GM12892 (cell line): Measurements from ENCODE around the gene DLG1.

Experiments
- POLR2A ChIP-seq: IDR thresholded peaks from 2 replicates; pipeline ENCODE4 v1.6.1; 2011; ENCODE audit warnings: low read depth, low read length, control low read depth
- POLR2AphosphoS5 ChIP-seq: IDR thresholded peaks from 2 replicates; pipeline ENCODE4 v1.6.1; 2011; ENCODE audit warnings: low read depth, low read length, control low read depth
- TAF1 ChIP-seq: IDR thresholded peaks from 2 replicates; pipeline ENCODE4 v1.6.1; 2011; ENCODE audit warnings: low read depth, mild to moderate bottlenecking, control low read depth, low read length, borderline replicate concordance

DNA sequence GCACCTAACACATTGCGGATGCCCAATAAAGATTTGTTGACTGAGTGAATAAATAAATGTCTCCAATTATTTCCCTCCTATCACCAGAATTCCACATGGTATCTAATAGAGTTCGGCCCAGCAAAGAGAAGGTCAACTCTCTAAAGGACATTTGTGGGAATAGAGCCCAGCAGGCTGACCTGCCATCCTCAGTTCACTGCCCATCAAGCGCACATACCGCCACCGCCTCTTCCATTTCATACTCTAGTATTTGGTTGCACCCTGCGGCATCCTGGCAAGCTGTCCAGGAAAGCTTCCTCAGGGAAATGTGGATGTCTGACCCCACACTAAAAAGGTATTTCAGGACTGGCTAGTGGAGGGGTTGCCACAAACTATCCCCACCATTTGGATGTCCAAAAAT is 29.8 kb upstream of the DLG1 start:
- TF ChIP-seq POLR2A: no peak
- no peak for TF ChIP-seq TAF1
- TF ChIP-seq POLR2AphosphoS5: no peak
